H9 (cell line): ENCODE data around the gene RASSF8. TPM values are rescaled to one million over a fixed set of nuclear protein-coding genes. Genes with fewer than 3 reads are reported as not detected.

Experiments
- DNase-seq: peaks from one replicate; pipeline ENCODE4 v3.0.0-alpha.2; 2017
- H2AFZ ChIP-seq: one replicate; pipeline ENCODE4 v1.6.1; 2013; ENCODE audit warnings: mild to moderate bottlenecking, low read length, control low read depth, moderate library complexity
- H2AK5ac ChIP-seq: 2 replicates; pipeline ENCODE4 v1.6.1; 2013; ENCODE audit warnings: low read length, control low read depth, mixed read lengths; ENCODE audit not compliant: insufficient read length
- H2BK120ac ChIP-seq: one replicate; pipeline ENCODE4 v1.6.1; 2013; ENCODE audit warnings: low read depth, mild to moderate bottlenecking, low read length, control low read depth, inconsistent platforms; ENCODE audit not compliant: poor library complexity, severe bottlenecking
- H2BK12ac ChIP-seq: 2 replicates; pipeline ENCODE4 v1.6.1; 2013; ENCODE audit warnings: low read length, control low read depth, mixed read lengths, low read depth; ENCODE audit not compliant: insufficient read length
- H2BK15ac ChIP-seq: 2 replicates; pipeline ENCODE4 v1.6.1; 2013; ENCODE audit warnings: low read depth, low read length, control low read depth
- H2BK20ac ChIP-seq: one replicate; pipeline ENCODE4 v1.6.1; 2013; ENCODE audit warnings: low read depth, mild to moderate bottlenecking, low read length, control low read depth, inconsistent platforms; ENCODE audit not compliant: poor library complexity, severe bottlenecking
- H2BK5ac ChIP-seq: 2 replicates; pipeline ENCODE4 v1.6.1; 2013; ENCODE audit warnings: low read length, control low read depth, mixed read lengths; ENCODE audit not compliant: insufficient read length
- H3K14ac ChIP-seq: 2 replicates; pipeline ENCODE4 v1.6.1; 2013; ENCODE audit warnings: low read length, control low read depth; ENCODE audit not compliant: insufficient read depth
- H3K18ac ChIP-seq: 2 replicates; pipeline ENCODE4 v1.6.1; 2013; ENCODE audit warnings: low read depth, mild to moderate bottlenecking, mixed read lengths, low read length, control low read depth; ENCODE audit not compliant: insufficient read length
- H3K23ac ChIP-seq: 2 replicates; pipeline ENCODE4 v1.6.1; 2013; ENCODE audit warnings: low read length, control low read depth, mixed read lengths, low read depth; ENCODE audit not compliant: insufficient read length
- H3K23me2 ChIP-seq: 2 replicates; pipeline ENCODE4 v1.6.1; 2013; ENCODE audit warnings: low read depth, mild to moderate bottlenecking, mixed read lengths, low read length, control low read depth; ENCODE audit not compliant: insufficient read length, poor library complexity, severe bottlenecking
- H3K27ac ChIP-seq: 2 replicates; pipeline ENCODE4 v1.5.1; 2013; ENCODE audit warnings: low read length, control low read depth, mixed read lengths, low read depth; ENCODE audit not compliant: insufficient read length
- H3K27me3 ChIP-seq: 2 replicates; pipeline ENCODE4 v1.6.1; 2013; ENCODE audit warnings: low read length, control low read depth, inconsistent platforms; ENCODE audit not compliant: insufficient read depth
- H3K4ac ChIP-seq: 2 replicates; pipeline ENCODE4 v1.6.1; 2013; ENCODE audit warnings: low read depth, mild to moderate bottlenecking, control low read depth, inconsistent platforms, low read length, moderate library complexity
- H3K4me1 ChIP-seq: 2 replicates; pipeline ENCODE4 v1.6.1; 2013; ENCODE audit warnings: low read length, control low read depth, inconsistent platforms; ENCODE audit not compliant: insufficient read depth
- H3K4me2 ChIP-seq: 2 replicates; pipeline ENCODE4 v1.6.1; 2013; ENCODE audit warnings: low read length, control low read depth, mixed read lengths; ENCODE audit not compliant: insufficient read length, insufficient read depth
- H3K56ac ChIP-seq: 2 replicates; pipeline ENCODE4 v1.6.1; 2013; ENCODE audit warnings: low read depth, mild to moderate bottlenecking, mixed read lengths, low read length, control low read depth; ENCODE audit not compliant: insufficient read length
- H3K79me1 ChIP-seq: 2 replicates; pipeline ENCODE4 v1.6.1; 2013; ENCODE audit warnings: low read depth, mild to moderate bottlenecking, moderate library complexity, low read length, control low read depth, inconsistent platforms; ENCODE audit not compliant: insufficient read depth, poor library complexity, severe bottlenecking
- H3K79me2 ChIP-seq: 2 replicates; pipeline ENCODE4 v1.6.1; 2013; ENCODE audit warnings: low read length, control low read depth, inconsistent platforms; ENCODE audit not compliant: insufficient read depth
- H3K9ac ChIP-seq: 2 replicates; pipeline ENCODE4 v1.6.1; 2013; ENCODE audit warnings: low read length, control low read depth, mixed read lengths; ENCODE audit not compliant: insufficient read length; ENCODE audit errors: extremely low read depth
- H3K9me3 ChIP-seq: one replicate; pipeline ENCODE4 v1.6.1; 2013; ENCODE audit warnings: low read depth, low read length, inconsistent platforms; ENCODE audit not compliant: control insufficient read depth
- H3T11ph ChIP-seq: one replicate; pipeline ENCODE4 v1.6.1; 2013; ENCODE audit warnings: mild to moderate bottlenecking, low read length, control low read depth, inconsistent platforms
- H4K20me1 ChIP-seq: one replicate; pipeline ENCODE4 v1.6.1; 2013; ENCODE audit not compliant: control insufficient read depth, insufficient read length, insufficient read depth
- H4K5ac ChIP-seq: 2 replicates; pipeline ENCODE4 v1.6.1; 2013; ENCODE audit warnings: low read depth, mild to moderate bottlenecking, mixed read lengths, low read length, control low read depth; ENCODE audit not compliant: insufficient read length
- H4K8ac ChIP-seq: replicated peaks from 2 replicates; pipeline ENCODE4 v1.6.1; 2013; ENCODE audit warnings: low read length, control low read depth, mixed read lengths, low read depth; ENCODE audit not compliant: insufficient read length
- H4K91ac ChIP-seq: 2 replicates; pipeline ENCODE4 v1.6.1; 2013; ENCODE audit warnings: low read depth, mild to moderate bottlenecking, moderate library complexity, mixed read lengths, low read length, control low read depth; ENCODE audit not compliant: insufficient read length
- H3K27ac Mint-ChIP-seq, 3 experiments: 2 replicates in 2 of 3; 3 replicates in 1 of 3; pipeline ENCODE4 v1.8.0; 2020 to 2021; ENCODE audit warnings: mixed read lengths in 3 of 3, mild to moderate bottlenecking in 1 of 3, moderate library complexity in 1 of 3
- H3K27me3 Mint-ChIP-seq: 2 replicates; pipeline ENCODE4 v1.8.0; 2021; ENCODE audit warnings: low read depth, mild to moderate bottlenecking, moderate library complexity, mixed read lengths
- H3K36me3 Mint-ChIP-seq, 3 experiments: 2 replicates in 2 of 3; 3 replicates in 1 of 3; pipeline ENCODE4 v1.8.0; 2020 to 2021; ENCODE audit warnings: low read depth in 3 of 3, mixed read lengths in 3 of 3; ENCODE audit not compliant: insufficient read depth in 1 of 3
- H3K4me1 Mint-ChIP-seq, 2 experiments: 2 replicates each; pipeline ENCODE4 v1.8.0; 2020; ENCODE audit warnings: mixed read lengths in 2 of 2
- H3K4me3 Mint-ChIP-seq, 2 experiments: 2 replicates in 1 of 2; 3 replicates in 1 of 2; pipeline ENCODE4 v1.8.0; 2020 to 2021; ENCODE audit warnings: mild to moderate bottlenecking in 2 of 2, mixed read lengths in 2 of 2, moderate library complexity in 1 of 2
- H3K9me3 Mint-ChIP-seq, 2 experiments: 2 replicates in 1 of 2; 3 replicates in 1 of 2; pipeline ENCODE4 v1.8.0; 2020; ENCODE audit warnings: mild to moderate bottlenecking in 2 of 2, mixed read lengths in 2 of 2, moderate library complexity in 1 of 2
- WGBS: extraction: QIAGEN DNeasy Blood & Tissue Kit; methylation state at CpG from one replicate; pipeline ENCODE4 v1.1.7; 2013; ENCODE audit warnings: missing lambda C conversion rate, low lambda C conversion rate, mixed read lengths; ENCODE audit not compliant: insufficient read length; ENCODE audit errors: extremely low coverage; 5-methylcytosine and 5-hydroxymethylcytosine counted together
- total RNA-seq: library from RNA; stranded (reverse); gene quantifications from 2 replicates; pipeline ENCODE4 v1.2.1, GENCODE V29; 2021
- TF ChIP-seq, protein P1 (sequence below): fragments of 200-600 bp; sonication (generic); conservative IDR thresholded peaks from 3 replicates; pipeline ENCODE4 v1.8.0; 2021; ENCODE audit warnings: antibody characterized with exemption, mild to moderate bottlenecking

Gene RASSF8
- total RNA-seq, 1 experiment from 2014 or later = 38.8 TPM

DNA sequence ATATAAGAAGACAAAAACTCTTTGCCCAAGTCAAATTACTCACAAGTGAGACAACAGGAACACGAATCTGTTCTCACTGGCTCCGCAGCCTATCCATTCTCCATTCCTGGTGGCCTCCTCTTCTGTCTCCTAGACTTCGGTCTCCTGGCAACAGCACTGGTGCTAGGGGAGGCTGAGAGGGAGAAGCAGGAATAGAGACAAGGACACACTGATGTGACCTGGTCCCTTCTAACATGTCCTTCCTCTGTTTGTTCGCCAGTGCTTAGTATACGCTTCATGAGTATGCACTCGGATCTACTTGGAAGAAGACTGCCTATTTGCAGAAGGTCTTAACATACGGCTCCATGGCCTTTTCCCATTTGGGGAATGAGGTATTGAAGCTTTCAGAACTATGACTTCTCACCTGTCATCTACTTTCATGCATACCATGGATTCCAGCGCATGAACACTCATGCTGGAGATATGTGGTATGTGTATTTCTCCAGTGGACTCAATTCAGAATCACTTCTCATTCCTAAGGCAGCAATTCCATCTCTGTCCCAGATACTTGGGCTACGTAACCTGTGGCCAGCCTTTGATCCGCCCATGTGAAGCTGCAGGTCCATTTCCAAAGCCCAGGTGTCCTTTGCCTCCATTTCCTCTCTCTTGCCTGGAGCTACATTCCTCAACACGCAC is 132.5 kb downstream of the RASSF8 start:
- WGBS = no CpG with 5 or more reads among the region's 11 CpGs
- Histone ChIP-seq H4K20me1 (no peaks in the 10 kb centered on the region), H3K56ac (no peak overlapping the region), H3K27ac (no peak overlapping the region), H3K9ac (no peak overlapping the region), H3K79me2 (no peaks in the 10 kb centered on the region), H3K23ac (no peak overlapping the region), H3K27me3 (no peaks in the 10 kb centered on the region), H2BK12ac (no peak overlapping the region), H2AK5ac (no peak overlapping the region), H2BK120ac (no peak overlapping the region), H3K18ac (no peak overlapping the region), H3K14ac (no peak overlapping the region), H4K91ac (no peak overlapping the region), H3K4me1 (no peaks in the 10 kb centered on the region), H3K4ac (no peak overlapping the region), H3K79me1 (no peaks in the 10 kb centered on the region), H4K5ac (no peak overlapping the region), H4K8ac (no peak overlapping the region), H3K4me2 (no peak overlapping the region), H3K9me3 (no peaks in the 10 kb centered on the region), H2BK20ac (no peak overlapping the region), H3K23me2 (no peaks in the 10 kb centered on the region), H3T11ph (no peak overlapping the region), H2BK5ac (no peak overlapping the region), H2AFZ (no peak overlapping the region), H2BK15ac (no peak overlapping the region)
- H3K27me3 Mint-ChIP-seq = peaks cover 1% of the 10 kb centered on the region; the same call in 1 of the 2 replicates
- no peaks in the 10 kb centered on the region for H3K9me3 Mint-ChIP-seq
- H3K4me3 Mint-ChIP-seq = no peak overlapping the region
- TF ChIP-seq, protein P1, sequence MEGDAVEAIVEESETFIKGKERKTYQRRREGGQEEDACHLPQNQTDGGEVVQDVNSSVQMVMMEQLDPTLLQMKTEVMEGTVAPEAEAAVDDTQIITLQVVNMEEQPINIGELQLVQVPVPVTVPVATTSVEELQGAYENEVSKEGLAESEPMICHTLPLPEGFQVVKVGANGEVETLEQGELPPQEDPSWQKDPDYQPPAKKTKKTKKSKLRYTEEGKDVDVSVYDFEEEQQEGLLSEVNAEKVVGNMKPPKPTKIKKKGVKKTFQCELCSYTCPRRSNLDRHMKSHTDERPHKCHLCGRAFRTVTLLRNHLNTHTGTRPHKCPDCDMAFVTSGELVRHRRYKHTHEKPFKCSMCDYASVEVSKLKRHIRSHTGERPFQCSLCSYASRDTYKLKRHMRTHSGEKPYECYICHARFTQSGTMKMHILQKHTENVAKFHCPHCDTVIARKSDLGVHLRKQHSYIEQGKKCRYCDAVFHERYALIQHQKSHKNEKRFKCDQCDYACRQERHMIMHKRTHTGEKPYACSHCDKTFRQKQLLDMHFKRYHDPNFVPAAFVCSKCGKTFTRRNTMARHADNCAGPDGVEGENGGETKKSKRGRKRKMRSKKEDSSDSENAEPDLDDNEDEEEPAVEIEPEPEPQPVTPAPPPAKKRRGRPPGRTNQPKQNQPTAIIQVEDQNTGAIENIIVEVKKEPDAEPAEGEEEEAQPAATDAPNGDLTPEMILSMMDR = no peak
- H3K36me3 Mint-ChIP-seq = no peaks in the 10 kb centered on the region
- DNase-seq = no peak
- no peak overlapping the region for H3K27ac Mint-ChIP-seq
- H3K4me1 Mint-ChIP-seq = no peaks in the 10 kb centered on the region
